Measurements from ENCODE around the gene SAT2.
A peak's percentile ranks its signal among the peaks of the same experiment; 100 is the strongest.

Gene SAT2

GRCh38 chr17:7627250-7628121, at the start of gene SAT2 (continued):
- no peak for TF ChIP-seq ZNF518A (tag by site-specific recombination; conservative IDR thresholded peaks at IDR 0.05; ENCODE audit: low read depth)
- TF ChIP-seq ZFP41 (tag by site-specific recombination; IDR thresholded peaks at IDR 0.05; ENCODE audit: borderline replicate concordance): no peak
- TF ChIP-seq SETDB1 (IDR thresholded peaks at IDR 0.05; ENCODE audit: insufficient read length, low read length): no peak
- no peak for TF ChIP-seq TCF7L2 (IDR thresholded peaks at IDR 0.05; ENCODE audit: borderline replicate concordance, low read depth, low read length)
- no peak for TF ChIP-seq ZNF354C (tag by site-specific recombination; IDR thresholded peaks at IDR 0.05; ENCODE audit: borderline replicate concordance, low read depth)
- TF ChIP-seq KLF16 (tag by site-specific recombination; IDR thresholded peaks at IDR 0.05): peak; percentile 66
- no peak for TF ChIP-seq ZNF350 (tag by site-specific recombination; IDR thresholded peaks at IDR 0.05)
- TF ChIP-seq ZNF324 (tag by site-specific recombination; IDR thresholded peaks at IDR 0.05): 0 out of 2 replicates have a peak, but pooled peaks have one; percentile 13
- TF ChIP-seq TSHZ1 (tag by site-specific recombination; IDR thresholded peaks at IDR 0.05; ENCODE audit: borderline replicate concordance): no peak
- TF ChIP-seq ZNF792 (tag by site-specific recombination; IDR thresholded peaks at IDR 0.05): no peak

- Histone ChIP-seq H3K9me3 (ENCODE audit: control insufficient read depth, insufficient read depth, low read depth, low read length) (no peaks in the 10 kb centered on the region), H3K27ac (ENCODE audit: extremely low read depth, low read depth, low read length) (no peak overlapping the region), H3K4me3 (ENCODE audit: low read depth, low read length) (no peak overlapping the region), H3K4me1 (ENCODE audit: control insufficient read depth, insufficient read depth, low read length) (no peaks in the 10 kb centered on the region), H3K36me3 (ENCODE audit: control insufficient read depth in 2 of 2, insufficient read depth in 1 of 2, low read length in 2 of 2) (peaks cover 35 to 45% of the 10 kb centered on the region in 2 experiments)
- ChIA-PET POLR2A (interaction anchor here (0.7 to 2.7 kb wide), 4 partner anchors 10 to 132 kb away, joined by 3 to 13 read pairs (median 6); partner anchors contain the start of genes ATP1B2 and TP53), CTCF (interaction anchor here (1.2 to 1.5 kb wide), 2 partner anchors 11 to 20 kb away, joined by 4 to 5 read pairs; partner anchors contain the start of gene TP53)
- TF ChIP-seq WT1 (tag by site-specific recombination; IDR thresholded peaks at IDR 0.05) (no peak), ZNF324 (tag by site-specific recombination; IDR thresholded peaks at IDR 0.05) (no peak), ZNF148 (tag by site-specific recombination; IDR thresholded peaks at IDR 0.05; ENCODE audit: borderline replicate concordance) (no peak), KLF10 (tag by site-specific recombination; IDR thresholded peaks at IDR 0.05) (no peak), ZNF488 (tag by site-specific recombination; IDR thresholded peaks at IDR 0.05) (no peak), ZBTB11 (tag by site-specific recombination; conservative IDR thresholded peaks at IDR 0.05; ENCODE audit: low read depth) (no peak), ZNF560 (tag by site-specific recombination; IDR thresholded peaks at IDR 0.05; ENCODE audit: borderline replicate concordance) (no peak), MZF1 (tag by site-specific recombination; IDR thresholded peaks at IDR 0.05; ENCODE audit: borderline replicate concordance) (no peak), GLIS1 (tag by site-specific recombination; IDR thresholded peaks at IDR 0.05) (no peak), ZNF837 (tag by site-specific recombination; IDR thresholded peaks at IDR 0.05) (no peak)
Observed at GRCh38 chr17:7676533-7676932, 48.9 kb upstream of the SAT2 start.
